Glomerular visceral epithelial cell (primary cell): ENCODE measurements around the gene KASH5.

Experiments used
- DNase-seq: peaks from one replicate; pipeline ENCODE4 v3.0.0-alpha.2; 2016; ENCODE audit errors: extremely low spot score

Gene KASH5

GRCh38 chr19:49395581-49396407 is 7.7 kb downstream of the KASH5 start:
- no peak for DNase-seq

- no peak for DNase-seq
Observed at GRCh38 chr19:49396738-49397505, 8.9 kb downstream of the KASH5 start.

GRCh38 chr19:49398001-49398615 is 10.1 kb downstream of the KASH5 start:
- no peak for DNase-seq

- DNase-seq, result no peak
Observed at GRCh38 chr19:49398931-49399330, 10.9 kb downstream of the KASH5 start.

- no peak for DNase-seq
Observed at GRCh38 chr19:49400029-49400428, 12.0 kb downstream of the KASH5 start.

- no peak for DNase-seq
Observed at GRCh38 chr19:49403404-49404187, 15.5 kb downstream of the KASH5 start.

GRCh38 chr19:49407079-49407478 is 19.0 kb downstream of the KASH5 start:
- no peak for DNase-seq

GRCh38 chr19:49407482-49408015 is 19.5 kb downstream of the KASH5 start:
- DNase-seq, result no peak

- peak; percentile 50 for DNase-seq
Observed at GRCh38 chr19:49408816-49409440, 20.9 kb downstream of the KASH5 start.

- DNase-seq, result no peak
Observed at GRCh38 chr19:49409441-49410029, 21.5 kb downstream of the KASH5 start.

GRCh38 chr19:49411681-49412326 is 23.8 kb downstream of the KASH5 start:
- DNase-seq, result no peak

GRCh38 chr19:49413348-49413747 is 25.3 kb downstream of the KASH5 start:
- no peak for DNase-seq

GRCh38 chr19:49414256-49414655 is 26.2 kb downstream of the KASH5 start:
- no peak for DNase-seq

- DNase-seq, result no peak
Observed at GRCh38 chr19:49415102-49415809, 27.2 kb downstream of the KASH5 start.

GRCh38 chr19:49415810-49416200 is 27.8 kb downstream of the KASH5 start:
- no peak for DNase-seq

GRCh38 chr19:49417088-49417487 is 29.0 kb downstream of the KASH5 start:
- no peak for DNase-seq

GRCh38 chr19:49418511-49418910 is 30.5 kb downstream of the KASH5 start:
- no peak for DNase-seq

GRCh38 chr19:49419173-49419572 is 31.1 kb downstream of the KASH5 start:
- no peak for DNase-seq

GRCh38 chr19:49420227-49420626 is 32.2 kb downstream of the KASH5 start:
- DNase-seq, result no peak
